Ovary (tissue), 9 donors: Measurements from ENCODE around the gene LRMDA. TPM values are rescaled to one million over a fixed set of nuclear protein-coding genes. Genes with fewer than 3 reads are reported as not detected.
"Not testable (repeated sequence)": the region's sequence is repeated elsewhere in the genome, so short reads cannot be mapped to it uniquely, and the experiment has no call there.

Source experiments
- DNase-seq, 5 donors: peaks; one replicate each; pipeline ENCODE4 v3.0.0-alpha.2; 2019 to 2020
- H3K27ac ChIP-seq, 2 donors: fragments of 200-600 bp; one replicate each; pipeline versions ENCODE4 v1.5.1 to v1.8.0; 2019 to 2022
- H3K27me3 ChIP-seq: fragments of 200-600 bp; one replicate; pipeline ENCODE4 v1.8.0; 2022
- H3K36me3 ChIP-seq: fragments of 200-600 bp; sonication (generic); one replicate; pipeline ENCODE4 v1.5.1; 2019
- H3K4me1 ChIP-seq: one replicate; pipeline ENCODE4 v1.8.1; 2013; ENCODE audit warnings: mild to moderate bottlenecking, moderate library complexity; ENCODE audit not compliant: insufficient read depth
- H3K4me3 ChIP-seq: fragments of 200-600 bp; sonication (generic); one replicate; pipeline ENCODE4 v1.5.1; 2017
- H3K9me3 ChIP-seq, 2 donors: fragments of 200-600 bp in 1 of 2; sonication (generic) in 1 of 2; one replicate each; pipeline versions ENCODE4 v1.5.1 to v1.8.1; 2013 to 2019; ENCODE audit warnings: mild to moderate bottlenecking in 1 of 2, moderate library complexity in 1 of 2
- EP300 ChIP-seq: sonication (generic); formaldehyde crosslinking; IDR thresholded peaks from one replicate; pipeline ENCODE4 v1.6.1; 2017; ENCODE audit warnings: antibody characterized with exemption
- POLR2A ChIP-seq: fragments of 450-650 bp; IDR thresholded peaks from one replicate; pipeline ENCODE4 v1.6.1; 2017; ENCODE audit warnings: antibody characterized with exemption, mild to moderate bottlenecking, moderate library complexity
- WGBS, 3 donors: extraction: QIAGEN DNeasy Blood & Tissue Kit in 1 of 3; methylation state at CpG; one replicate each; pipeline versions ENCODE4 v1.1.5 to v1.1.7; 2013 to 2017; 5-methylcytosine and 5-hydroxymethylcytosine counted together
- intact Hi-C, 4 donors: fragments of 100-400 bp; cut with DNase I; formaldehyde crosslinking; loops; one replicate each; pipeline versions ENCODE4 v1.11.0 to v1.15.1; 2022 to 2023
- polyA plus RNA-seq, 2 donors: library from polyadenylated mRNA; stranded (reverse); fragments of 200-250 nt in 1 of 2; fragments of 350-450 nt in 1 of 2; fragmentation: Illumina TruSeq in 1 of 2; extraction: RNeasy Lipid Tissue Mini Kit (QIAGEN cat#74804) in 1 of 2; gene quantifications; one replicate each; pipeline ENCODE4 v1.2.3, GENCODE V29; 2013 to 2014
- total RNA-seq, 7 donors: library from RNA; depleted of rRNA in 2 of 7; stranded (reverse); fragments of >200 nt in 2 of 7; fragmentation: NEBNext Ultra II Directional in 3 of 7; extraction: Animal tissue kit (Norgen Biotek cat#: 25700) in 3 of 7; gene quantifications; one replicate each; pipeline versions ENCODE4 v1.1.0 to v1.2.4, GENCODE V29; 2016 to 2023
- TF ChIP-seq, protein P1 (sequence below), 3 donors: fragments of 450-650 bp in 2 of 3; fragments of 200-600 bp in 1 of 3; IDR thresholded peaks; one replicate each; pipeline versions ENCODE4 v1.5.1 to v1.8.0; 2016 to 2022; ENCODE audit warnings: antibody characterized with exemption in 3 of 3, mild to moderate bottlenecking in 1 of 3
- donor health status: DM: no; HTN: no; CAD: no; lungs with moderate emphysema.
- donor health status: DM: no; HTN: no; CAD: no.
- donor health status: Bipolar disorder and iron deficiency.
- donor health status: DM: yes; HTN: yes; CAD: no.
- donor health status: DM: no; HTN: no; CAD: no.
- donor health status: DM: yes; HTN: yes; CAD: no.

Gene LRMDA
- total and polyA plus RNA-seq, 9 donors = 14.8 to 30.7 (median 22.9) TPM

DNA sequence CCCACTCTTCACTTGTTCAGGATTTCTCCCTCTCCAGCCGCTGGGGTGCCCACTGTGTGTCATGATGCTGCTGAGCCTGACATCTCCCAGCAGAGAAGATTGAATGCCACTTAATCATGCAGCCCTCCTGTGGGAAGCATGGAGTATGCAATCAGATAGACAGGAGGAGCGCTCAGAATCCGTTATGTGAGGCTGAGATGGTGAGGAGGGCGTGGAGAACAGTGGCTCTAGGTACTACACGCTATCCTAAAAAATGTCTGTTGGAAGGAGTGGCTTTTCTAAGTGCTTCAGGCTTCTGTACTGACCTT is 334.3 kb downstream of the LRMDA start:
- no peak overlapping the region for H3K27ac ChIP-seq
- H3K36me3 ChIP-seq = no peaks in the 10 kb centered on the region
- 96% methylated on average over 5 of the region's 5 CpGs for WGBS, 3 donors
- intact Hi-C loops = no loop called here
- H3K4me1 ChIP-seq = peaks cover 3% of the 10 kb centered on the region
- no peak for TF ChIP-seq POLR2A
- TF ChIP-seq, protein P1, sequence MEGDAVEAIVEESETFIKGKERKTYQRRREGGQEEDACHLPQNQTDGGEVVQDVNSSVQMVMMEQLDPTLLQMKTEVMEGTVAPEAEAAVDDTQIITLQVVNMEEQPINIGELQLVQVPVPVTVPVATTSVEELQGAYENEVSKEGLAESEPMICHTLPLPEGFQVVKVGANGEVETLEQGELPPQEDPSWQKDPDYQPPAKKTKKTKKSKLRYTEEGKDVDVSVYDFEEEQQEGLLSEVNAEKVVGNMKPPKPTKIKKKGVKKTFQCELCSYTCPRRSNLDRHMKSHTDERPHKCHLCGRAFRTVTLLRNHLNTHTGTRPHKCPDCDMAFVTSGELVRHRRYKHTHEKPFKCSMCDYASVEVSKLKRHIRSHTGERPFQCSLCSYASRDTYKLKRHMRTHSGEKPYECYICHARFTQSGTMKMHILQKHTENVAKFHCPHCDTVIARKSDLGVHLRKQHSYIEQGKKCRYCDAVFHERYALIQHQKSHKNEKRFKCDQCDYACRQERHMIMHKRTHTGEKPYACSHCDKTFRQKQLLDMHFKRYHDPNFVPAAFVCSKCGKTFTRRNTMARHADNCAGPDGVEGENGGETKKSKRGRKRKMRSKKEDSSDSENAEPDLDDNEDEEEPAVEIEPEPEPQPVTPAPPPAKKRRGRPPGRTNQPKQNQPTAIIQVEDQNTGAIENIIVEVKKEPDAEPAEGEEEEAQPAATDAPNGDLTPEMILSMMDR (IDR thresholded peaks at IDR 0.05) = no peak
- no peak for TF ChIP-seq EP300
- H3K9me3 ChIP-seq = no peaks in the 10 kb centered on the region
- DNase-seq = no peak
- no peak overlapping the region for H3K4me3 ChIP-seq
- no peaks in the 10 kb centered on the region for H3K27me3 ChIP-seq

GRCh38 chr10:75766106-75766505 is 334.7 kb downstream of the LRMDA start:
- H3K9me3 ChIP-seq = no peaks in the 10 kb centered on the region
- TF ChIP-seq POLR2A (no peak), EP300 (no peak)
- TF ChIP-seq, protein P1 (IDR thresholded peaks at IDR 0.05) = no peak
- no peak overlapping the region for H3K4me3 ChIP-seq
- peaks cover 3% of the 10 kb centered on the region for H3K4me1 ChIP-seq
- no peaks in the 10 kb centered on the region for H3K36me3 ChIP-seq
- H3K27ac ChIP-seq = no peak overlapping the region
- H3K27me3 ChIP-seq = no peaks in the 10 kb centered on the region
- DNase-seq = no peak
- intact Hi-C loops = no loop called here

DNA sequence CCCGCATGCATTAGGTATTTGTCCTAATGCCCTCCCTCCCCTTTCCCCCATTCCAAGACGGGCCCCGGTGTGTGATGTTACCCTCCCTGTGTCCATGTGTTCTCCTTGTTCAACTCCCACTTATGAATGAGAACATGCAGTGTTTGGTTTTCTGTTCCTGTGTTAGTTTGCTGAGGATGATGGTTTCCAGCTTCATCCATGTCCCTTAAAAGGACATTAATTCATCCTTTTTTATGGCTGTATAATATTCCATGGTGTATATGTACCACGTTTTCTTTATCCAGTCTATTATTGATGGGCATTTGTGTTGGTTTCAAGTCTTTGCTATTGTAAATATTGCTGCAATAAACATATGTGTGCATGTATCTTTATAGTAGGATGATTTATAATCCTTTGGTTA is 335.3 kb downstream of the LRMDA start:
- H3K4me1 ChIP-seq, H3K9me3 ChIP-seq, H3K36me3 ChIP-seq, intact Hi-C loops, DNase-seq, H3K27me3 ChIP-seq, H3K4me3 ChIP-seq, H3K27ac ChIP-seq: not testable (repeated sequence)
- 88 to 92% (median 89%) methylated on average over 4 of the region's 4 CpGs for WGBS, 3 donors

- H3K27me3 ChIP-seq = no peaks in the 10 kb centered on the region
- H3K27ac ChIP-seq = no peak overlapping the region
- intact Hi-C loops = no loop called here
- H3K36me3 ChIP-seq = no peaks in the 10 kb centered on the region
- TF ChIP-seq, protein P1 (IDR thresholded peaks at IDR 0.05) = no peak
- TF ChIP-seq EP300 (no peak), POLR2A (no peak)
- no peaks in the 10 kb centered on the region for H3K9me3 ChIP-seq
- peaks cover 9% of the 10 kb centered on the region for H3K4me1 ChIP-seq
- no peak for DNase-seq
- WGBS, 3 donors = 83 to 98% (median 87%) methylated on average over 7 of the region's 7 CpGs
- no peak overlapping the region for H3K4me3 ChIP-seq
Measured at GRCh38 chr10:75770626-75771081, 339.2 kb downstream of the LRMDA start.

- intact Hi-C loops = no loop called here
- peaks cover 9% of the 10 kb centered on the region for H3K4me1 ChIP-seq
- WGBS, 3 donors = 56 to 76% (median 64%) methylated on average over 1 of the region's 1 CpG
- H3K36me3 ChIP-seq = no peaks in the 10 kb centered on the region
- no peak for TF ChIP-seq EP300
- no peak for TF ChIP-seq POLR2A
- TF ChIP-seq, protein P1 (IDR thresholded peaks at IDR 0.05) = no peak
- H3K27me3 ChIP-seq = no peaks in the 10 kb centered on the region
- H3K4me3 ChIP-seq = no peak overlapping the region
- no peak overlapping the region for H3K27ac ChIP-seq
- no peaks in the 10 kb centered on the region for H3K9me3 ChIP-seq
- no peak for DNase-seq
Measured at GRCh38 chr10:75771606-75772005, 340.2 kb downstream of the LRMDA start.
